ENCODE measurements around the gene SH3GL3. TPM values are rescaled to one million over a fixed set of nuclear protein-coding genes. Genes with fewer than 3 reads are reported as not detected.

SH3GL3 gene
- total and polyA plus RNA-seq, 10 donors, result 0.06 TPM; not detected in 9

GRCh38 chr15:83471307-83471866, 24.2 kb downstream of the SH3GL3 start:
- WGBS, 5 donors, result 93 to 100% (median 96%) methylated on average over 1 of the region's 1 CpG
- H3K9me3 ChIP-seq, result peaks cover 0 to 4% (median 0%) of the 10 kb centered on the region in 8 donors
- no peak overlapping the region for H3K4me3 ChIP-seq
- intact Hi-C loops (cut with DNase I; ENCODE audit: low total_unique reads), result no loop called here
- H3K27me3 ChIP-seq (replicated peaks in 1 of 7), result peaks cover 0 to 10% (median 0%) of the 10 kb centered on the region in 7 donors
- TF ChIP-seq POLR2A (IDR thresholded peaks at IDR 0.05), result no peak
- TF ChIP-seq POLR2AphosphoS5 (IDR thresholded peaks at IDR 0.05), result no peak
- no peak for TF ChIP-seq CTCF (IDR thresholded peaks at IDR 0.05 in 8 of 11, conservative IDR thresholded peaks at IDR 0.05 in 3 of 11)
- no peaks in the 10 kb centered on the region for H3K4me1 ChIP-seq
- no peaks in the 10 kb centered on the region for H3K36me3 ChIP-seq
- H3K27ac ChIP-seq, result no peak overlapping the region
- DNase-seq, result no peak

DNA sequence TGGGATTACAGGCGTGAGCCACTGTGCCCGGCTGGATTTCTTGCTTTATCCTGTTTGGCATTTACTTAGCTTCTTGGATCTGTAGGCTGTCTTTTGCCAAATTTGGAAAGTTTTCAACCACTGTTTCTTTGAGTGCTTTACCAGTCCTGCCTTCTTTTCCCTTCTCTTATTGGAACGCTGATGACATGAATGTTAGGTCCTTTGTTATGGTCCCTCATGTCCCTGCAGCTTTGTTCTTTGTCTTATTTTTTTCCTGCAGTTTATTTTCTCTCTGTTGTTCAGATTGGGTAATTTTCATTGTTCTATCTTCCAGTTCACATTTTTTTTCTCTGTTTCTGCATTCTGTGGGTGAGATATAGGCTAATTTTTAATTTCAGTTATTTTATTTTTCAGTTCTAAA, 25.0 kb downstream of the SH3GL3 start:
- intact Hi-C loops (cut with DNase I; ENCODE audit: low total_unique reads), result no loop called here
- 90 to 99% (median 92%) methylated on average over 3 of the region's 3 CpGs for WGBS, 5 donors
- Histone ChIP-seq H3K4me3 (no peak overlapping the region), H3K27ac (no peak overlapping the region), H3K27me3 (replicated peaks in 1 of 7) (peaks cover 0 to 10% (median 0%) of the 10 kb centered on the region in 7 donors), H3K9me3 (peaks cover 0 to 4% (median 0%) of the 10 kb centered on the region in 8 donors), H3K4me1 (no peaks in the 10 kb centered on the region), H3K36me3 (no peaks in the 10 kb centered on the region)
- no peak for DNase-seq
- TF ChIP-seq POLR2A (IDR thresholded peaks at IDR 0.05) (no peak), CTCF (IDR thresholded peaks at IDR 0.05 in 8 of 11, conservative IDR thresholded peaks at IDR 0.05 in 3 of 11) (no peak)

DNA sequence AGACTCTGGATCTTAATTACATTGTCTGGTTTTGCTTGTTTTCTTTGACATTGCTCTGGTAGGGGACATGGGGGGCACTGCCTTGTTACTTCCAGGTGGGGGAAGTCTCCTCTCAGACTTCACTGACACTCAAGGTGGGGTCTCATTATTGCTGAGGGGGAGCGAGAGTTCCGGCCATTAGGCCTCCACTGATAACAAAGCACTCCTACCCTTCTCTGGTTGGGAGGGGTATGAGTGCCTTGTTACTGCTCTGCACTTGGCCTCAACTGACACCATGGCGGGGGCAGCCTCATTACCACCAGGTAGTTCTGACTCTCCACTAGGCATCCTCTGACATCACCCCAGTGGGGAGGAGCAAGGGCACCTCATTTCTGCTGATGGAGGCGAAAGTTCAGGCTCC, 25.7 kb downstream of the SH3GL3 start:
- Histone ChIP-seq H3K27ac (no peak overlapping the region), H3K36me3 (no peaks in the 10 kb centered on the region), H3K27me3 (replicated peaks in 1 of 7) (peaks cover 0 to 10% (median 0%) of the 10 kb centered on the region in 7 donors), H3K4me3 (no peak overlapping the region), H3K4me1 (no peaks in the 10 kb centered on the region), H3K9me3 (peaks cover 0 to 4% (median 0%) of the 10 kb centered on the region in 8 donors)
- DNase-seq, result no peak
- TF ChIP-seq POLR2A (IDR thresholded peaks at IDR 0.05) (no peak), CTCF (IDR thresholded peaks at IDR 0.05 in 8 of 11, conservative IDR thresholded peaks at IDR 0.05 in 3 of 11) (no peak), POLR2AphosphoS5 (IDR thresholded peaks at IDR 0.05) (no peak)
- intact Hi-C loops (cut with DNase I; ENCODE audit: low total_unique reads), result no loop called here
- WGBS, 5 donors, result 80 to 95% (median 82%) methylated on average over 3 to 4 of the region's 4 CpGs

DNA sequence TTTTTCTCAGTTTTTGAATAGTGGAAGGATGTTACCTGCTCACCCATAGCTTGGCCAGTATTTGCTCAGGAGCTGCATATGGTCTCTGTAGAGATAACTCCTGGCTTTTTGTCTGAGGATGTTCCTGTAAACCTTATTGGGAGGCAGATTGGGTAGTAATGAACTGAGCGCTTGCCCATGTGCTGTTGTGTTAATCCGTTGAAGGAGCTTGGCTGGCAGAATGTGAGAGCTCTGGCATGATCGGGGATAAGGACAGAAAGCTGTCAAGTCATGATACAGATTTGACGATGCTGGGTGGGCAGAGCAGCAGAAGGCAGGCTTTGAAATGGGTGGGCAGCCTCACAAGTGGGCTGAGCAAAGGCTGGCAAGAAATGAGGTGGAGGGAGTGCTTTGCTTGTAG, 27.4 kb downstream of the SH3GL3 start:
- peaks cover 0 to 4% (median 0%) of the 10 kb centered on the region in 8 donors for H3K9me3 ChIP-seq
- no peaks in the 10 kb centered on the region for H3K36me3 ChIP-seq
- intact Hi-C loops (cut with DNase I; ENCODE audit: low total_unique reads), result no loop called here
- 69 to 94% (median 84%) methylated on average over 4 of the region's 4 CpGs for WGBS, 5 donors
- DNase-seq, result no peak
- H3K4me1 ChIP-seq, result no peaks in the 10 kb centered on the region
- H3K27ac ChIP-seq, result no peak overlapping the region
- no peak for TF ChIP-seq POLR2AphosphoS5 (IDR thresholded peaks at IDR 0.05)
- no peak for TF ChIP-seq POLR2A (IDR thresholded peaks at IDR 0.05)
- no peak for TF ChIP-seq CTCF (IDR thresholded peaks at IDR 0.05 in 8 of 11, conservative IDR thresholded peaks at IDR 0.05 in 3 of 11)
- H3K4me3 ChIP-seq, result no peak overlapping the region
- H3K27me3 ChIP-seq (replicated peaks in 1 of 7), result peaks cover 0 to 13% (median 0%) of the 10 kb centered on the region in 7 donors
